HG03378 (cell line): ENCODE measurements around the gene TMEM239.

Source experiments
- ATAC-seq: cut with Tn5 transposase; IDR thresholded peaks from one replicate; pipeline ENCODE4 v1.9.1; 2021; ENCODE audit warnings: mild to moderate bottlenecking, moderate library complexity; ENCODE audit not compliant: unreplicated experiment

Gene TMEM239

GRCh38 chr20:2846698-2847097 lies 30.5 kb downstream of the TMEM239 start:
- no peak for ATAC-seq

GRCh38 chr20:2847802-2848201 lies 31.6 kb downstream of the TMEM239 start:
- no peak for ATAC-seq

- no peak for ATAC-seq
Observed at GRCh38 chr20:2849529-2849928, 33.4 kb downstream of the TMEM239 start.

GRCh38 chr20:2851086-2851485 lies 34.9 kb downstream of the TMEM239 start:
- no peak for ATAC-seq

GRCh38 chr20:2858591-2858990 lies 42.4 kb downstream of the TMEM239 start:
- no peak for ATAC-seq

- no peak for ATAC-seq
Observed at GRCh38 chr20:2859330-2860121, 43.4 kb downstream of the TMEM239 start.

- no peak for ATAC-seq
Observed at GRCh38 chr20:2864626-2865025, 48.5 kb downstream of the TMEM239 start.

- no peak for ATAC-seq
Observed at GRCh38 chr20:2865101-2865500, 48.9 kb downstream of the TMEM239 start.

GRCh38 chr20:2865630-2866029 lies 49.5 kb downstream of the TMEM239 start:
- no peak for ATAC-seq

- no peak for ATAC-seq
Observed at GRCh38 chr20:2866236-2866635, 50.1 kb downstream of the TMEM239 start.

- ATAC-seq, result no peak
Observed at GRCh38 chr20:2867081-2867864, 51.1 kb downstream of the TMEM239 start.
